PC-9 (cell line): ENCODE results near the gene BMPR1B.

Experiments
- EZH2 ChIP-seq: fragments of 200-600 bp; sonication (generic); IDR thresholded peaks from 2 replicates; pipeline ENCODE4 v1.8.0; 2017; ENCODE audit warnings: antibody characterized with exemption, low read depth
- TF ChIP-seq, protein P1 (sequence below): fragments of 200-600 bp; sonication (generic); conservative IDR thresholded peaks from 2 replicates; pipeline ENCODE4 v1.6.1; 2017; ENCODE audit warnings: mixed run types, antibody characterized with exemption, mild to moderate bottlenecking, moderate library complexity

DNA sequence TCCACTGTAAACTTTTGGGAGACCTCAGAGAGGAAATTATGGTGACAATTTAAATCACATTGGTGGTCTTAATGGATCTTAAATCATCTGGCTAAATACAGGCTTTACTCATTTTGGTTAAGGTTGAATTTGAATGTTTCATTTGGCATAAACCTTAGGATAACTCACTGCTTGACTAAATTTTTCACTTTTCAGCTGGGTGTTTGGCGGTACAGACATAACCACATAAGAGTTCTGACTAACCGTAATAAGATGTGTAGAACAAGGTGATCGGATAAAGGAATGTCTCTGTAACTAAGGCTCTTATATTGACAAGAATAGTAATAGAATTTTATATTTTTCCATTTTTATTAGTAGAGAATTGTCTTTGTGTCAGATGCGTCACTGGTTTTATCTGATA, 281.0 kb downstream of the BMPR1B start:
- no peak for TF ChIP-seq EZH2
- TF ChIP-seq, protein P1, sequence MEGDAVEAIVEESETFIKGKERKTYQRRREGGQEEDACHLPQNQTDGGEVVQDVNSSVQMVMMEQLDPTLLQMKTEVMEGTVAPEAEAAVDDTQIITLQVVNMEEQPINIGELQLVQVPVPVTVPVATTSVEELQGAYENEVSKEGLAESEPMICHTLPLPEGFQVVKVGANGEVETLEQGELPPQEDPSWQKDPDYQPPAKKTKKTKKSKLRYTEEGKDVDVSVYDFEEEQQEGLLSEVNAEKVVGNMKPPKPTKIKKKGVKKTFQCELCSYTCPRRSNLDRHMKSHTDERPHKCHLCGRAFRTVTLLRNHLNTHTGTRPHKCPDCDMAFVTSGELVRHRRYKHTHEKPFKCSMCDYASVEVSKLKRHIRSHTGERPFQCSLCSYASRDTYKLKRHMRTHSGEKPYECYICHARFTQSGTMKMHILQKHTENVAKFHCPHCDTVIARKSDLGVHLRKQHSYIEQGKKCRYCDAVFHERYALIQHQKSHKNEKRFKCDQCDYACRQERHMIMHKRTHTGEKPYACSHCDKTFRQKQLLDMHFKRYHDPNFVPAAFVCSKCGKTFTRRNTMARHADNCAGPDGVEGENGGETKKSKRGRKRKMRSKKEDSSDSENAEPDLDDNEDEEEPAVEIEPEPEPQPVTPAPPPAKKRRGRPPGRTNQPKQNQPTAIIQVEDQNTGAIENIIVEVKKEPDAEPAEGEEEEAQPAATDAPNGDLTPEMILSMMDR, result no peak
